H1 (cell line): ENCODE results near the gene NR2F2. TPM values are rescaled to one million over a fixed set of nuclear protein-coding genes. Genes with fewer than 3 reads are reported as not detected.

Source experiments
- CTCF ChIA-PET: fragments of 300-600 bp; sonication (Branson Sonifier 250); formaldehyde crosslinking; loops from one replicate; lab custom pipeline; 2021; ENCODE audit not compliant: partially characterized antibody; lab: Charles Lee
- POLR2A ChIA-PET: fragments of 300-600 bp; sonication (Branson Sonifier 250); formaldehyde crosslinking; loops from one replicate; lab custom pipeline; 2021; ENCODE audit warnings: inconsistent platforms; ENCODE audit not compliant: partially characterized antibody; lab: Charles Lee
- DNase-seq, 2 experiments: peaks; one replicate each; pipeline versions ENCODE4 v3.0.0 to v3.0.0-alpha.2; 2010 to 2022; ENCODE audit warnings: low spot score in 2 of 2, low read depth in 1 of 2, mixed read lengths in 1 of 2
- FAIRE-seq: peaks from 2 replicates; lab custom pipeline; 2011; peaks lifted over from hg19 to GRCh38; lab: Jason Lieb, UNC
- H2AFZ ChIP-seq: 2 replicates; pipeline ENCODE4 v1.8.1; 2012; ENCODE audit warnings: low read length, inconsistent platforms
- H2AK5ac ChIP-seq: 2 replicates; pipeline ENCODE4 v1.6.1; 2013; ENCODE audit warnings: low read depth, low read length
- H2BK120ac ChIP-seq: replicated peaks from 2 replicates; pipeline ENCODE3; 2013; ENCODE audit warnings: low read depth, low read length, inconsistent platforms
- H2BK12ac ChIP-seq: 2 replicates; pipeline ENCODE4 v1.6.1; 2013; ENCODE audit warnings: low read depth, low read length
- H2BK15ac ChIP-seq: 2 replicates; pipeline ENCODE4 v1.6.1; 2013; ENCODE audit warnings: low read length
- H2BK20ac ChIP-seq: 2 replicates; pipeline ENCODE4 v1.6.1; 2013; ENCODE audit warnings: low read length
- H2BK5ac ChIP-seq: 2 replicates; pipeline ENCODE4 v1.6.1; 2013; ENCODE audit warnings: low read depth, low read length
- H3K14ac ChIP-seq: 2 replicates; pipeline ENCODE4 v1.6.1; 2013; ENCODE audit warnings: inconsistent platforms; ENCODE audit not compliant: insufficient read length
- H3K18ac ChIP-seq: 2 replicates; pipeline ENCODE4 v1.6.1; 2013; ENCODE audit warnings: low read length; ENCODE audit errors: extremely low read depth
- H3K23ac ChIP-seq: 2 replicates; pipeline ENCODE4 v1.6.1; 2013; ENCODE audit warnings: inconsistent platforms; ENCODE audit not compliant: insufficient read length
- H3K23me2 ChIP-seq: 2 replicates; pipeline ENCODE4 v1.6.1; 2013; ENCODE audit warnings: low read depth, low read length
- H3K27ac ChIP-seq: 2 replicates; pipeline ENCODE4 v1.6.1; 2011; ENCODE audit warnings: low read depth, low read length, inconsistent platforms
- H3K27me3 ChIP-seq, 4 experiments: replicated peaks in 1 of 4; 1 replicate in 1 of 4; 2 replicates in 3 of 4; pipeline versions ENCODE4 v1.6.1 to v1.8.1; 2011 to 2013; ENCODE audit warnings: low read length in 3 of 4, mild to moderate bottlenecking in 3 of 4, inconsistent platforms in 2 of 4, mixed read lengths in 2 of 4, moderate library complexity in 1 of 4; ENCODE audit not compliant: control insufficient read depth in 3 of 4, insufficient read depth in 3 of 4; ENCODE audit errors: extremely low read depth in 1 of 4
- H3K36me3 ChIP-seq, 4 experiments: 2 replicates each; pipeline versions ENCODE4 v1.6.1 to v1.8.1; 2011 to 2013; ENCODE audit warnings: mild to moderate bottlenecking in 4 of 4, low read length in 3 of 4, moderate library complexity in 2 of 4, control low read depth in 1 of 4, inconsistent platforms in 1 of 4; ENCODE audit not compliant: insufficient read depth in 4 of 4, control insufficient read depth in 2 of 4
- H3K4ac ChIP-seq: replicated peaks from 2 replicates; pipeline ENCODE3; 2013; ENCODE audit warnings: low read length, low read depth, mixed read lengths, inconsistent platforms; ENCODE audit not compliant: insufficient read length
- H3K4me1 ChIP-seq, 4 experiments: replicated peaks in 1 of 4; 1 replicate in 1 of 4; 2 replicates in 3 of 4; pipeline versions ENCODE4 v1.6.1 to v1.8.1; 2011 to 2013; ENCODE audit warnings: low read length in 3 of 4, inconsistent platforms in 2 of 4, mixed read lengths in 1 of 4; ENCODE audit not compliant: insufficient read depth in 4 of 4, control insufficient read depth in 3 of 4
- H3K4me2 ChIP-seq, 2 experiments: 2 replicates each; pipeline versions ENCODE4 v1.6.1 to v1.8.1; 2011 to 2013; ENCODE audit warnings: low read depth in 2 of 2, low read length in 2 of 2, control low read depth in 1 of 2, inconsistent platforms in 1 of 2, mild to moderate bottlenecking in 1 of 2; ENCODE audit not compliant: insufficient read depth in 1 of 2
- H3K4me3 ChIP-seq, 4 experiments: fragments of 200-600, 300-600 bp in 1 of 4; sonication (generic), shearing (Covaris generic), sonication (Bioruptor Twin) in 1 of 4; 2 replicates each; pipeline versions ENCODE4 v1.5.1 to v1.8.1; 2011 to 2016; ENCODE audit warnings: low read length in 4 of 4, low read depth in 3 of 4, control low read depth in 2 of 4, inconsistent platforms in 2 of 4, mild to moderate bottlenecking in 2 of 4, mixed read lengths in 1 of 4, moderate library complexity in 1 of 4; ENCODE audit not compliant: insufficient read depth in 2 of 4; ENCODE audit errors: extremely low read depth in 1 of 4
- H3K56ac ChIP-seq: replicated peaks from 2 replicates; pipeline ENCODE3; 2013; ENCODE audit warnings: low read depth, mild to moderate bottlenecking, mixed read lengths, low read length, inconsistent platforms; ENCODE audit not compliant: insufficient read length
- H3K79me1 ChIP-seq: 2 replicates; pipeline ENCODE4 v1.6.1; 2013; ENCODE audit warnings: low read depth, low read length, control low read depth
- H3K79me2 ChIP-seq, 2 experiments: 2 replicates each; pipeline versions ENCODE4 v1.6.1 to v1.8.1; 2012 to 2013; ENCODE audit warnings: low read length in 2 of 2, mild to moderate bottlenecking in 2 of 2, inconsistent platforms in 1 of 2; ENCODE audit not compliant: insufficient read depth in 2 of 2, control insufficient read depth in 1 of 2
- H3K9ac ChIP-seq, 4 experiments: replicated peaks in 1 of 4; 1 replicate in 1 of 4; 2 replicates in 3 of 4; pipeline versions ENCODE4 v1.6.1 to v1.8.1; 2011 to 2013; ENCODE audit warnings: low read depth in 3 of 4, low read length in 3 of 4, control low read depth in 2 of 4, mild to moderate bottlenecking in 2 of 4, moderate library complexity in 2 of 4, inconsistent platforms in 1 of 4; ENCODE audit errors: extremely low read depth in 1 of 4
- H3K9me3 ChIP-seq, 2 experiments: 2 replicates each; pipeline versions ENCODE4 v1.6.1 to v1.8.1; 2012 to 2013; ENCODE audit warnings: mild to moderate bottlenecking in 2 of 2, moderate library complexity in 2 of 2, control low read depth in 1 of 2, inconsistent platforms in 1 of 2, low read depth in 1 of 2, low read length in 1 of 2, mixed read lengths in 1 of 2; ENCODE audit not compliant: insufficient read depth in 2 of 2
- H4K20me1 ChIP-seq, 2 experiments: replicated peaks in 1 of 2; 2 replicates each; pipeline versions ENCODE3 to v1.8.1; 2011 to 2013; ENCODE audit warnings: inconsistent platforms in 2 of 2, low read length in 2 of 2, mild to moderate bottlenecking in 1 of 2; ENCODE audit not compliant: insufficient read depth in 2 of 2, control insufficient read depth in 1 of 2
- H4K5ac ChIP-seq: 2 replicates; pipeline ENCODE4 v1.6.1; 2013; ENCODE audit warnings: low read length, low read depth, mixed read lengths, inconsistent platforms; ENCODE audit not compliant: insufficient read length
- H4K8ac ChIP-seq: 2 replicates; pipeline ENCODE4 v1.8.0; 2013; ENCODE audit warnings: mild to moderate bottlenecking, moderate library complexity, low read length, inconsistent platforms; ENCODE audit not compliant: insufficient read depth; ENCODE audit errors: extremely low read depth
- H4K91ac ChIP-seq: replicated peaks from 2 replicates; pipeline ENCODE3; 2013; ENCODE audit warnings: low read length, mixed read lengths, inconsistent platforms; ENCODE audit not compliant: insufficient read length
- BACH1 ChIP-seq: IDR thresholded peaks from 2 replicates; pipeline ENCODE4 v1.6.1; 2012; ENCODE audit warnings: low read length, improper control_type of control experiment
- CBX8 ChIP-seq: fragments of 300-800, 300-1000 bp; sonication (generic); IDR thresholded peaks from 2 replicates; pipeline ENCODE4 v1.7.1; 2016; ENCODE audit warnings: low read depth, low read length, borderline replicate concordance
- CTBP2 ChIP-seq: IDR thresholded peaks from 2 replicates; pipeline ENCODE4 v1.7.0; 2011; ENCODE audit warnings: borderline replicate concordance, mild to moderate bottlenecking, moderate library complexity, mixed read lengths, low read length; ENCODE audit not compliant: insufficient read depth, insufficient read length
- EGR1 ChIP-seq: IDR thresholded peaks from 2 replicates; pipeline ENCODE4 v1.6.1; 2011; ENCODE audit warnings: low read depth, low read length, borderline replicate concordance
- EP300 ChIP-seq, 2 experiments: IDR thresholded peaks; 1 replicate in 1 of 2; 2 replicates in 1 of 2; pipeline ENCODE4 v1.6.1; 2011 to 2012; ENCODE audit warnings: low read depth in 2 of 2, low read length in 2 of 2, mild to moderate bottlenecking in 2 of 2, borderline replicate concordance in 1 of 2, inconsistent platforms in 1 of 2, moderate library complexity in 1 of 2
- FOSL1 ChIP-seq: IDR thresholded peaks from 2 replicates; pipeline ENCODE4 v1.6.1; 2011; ENCODE audit warnings: mild to moderate bottlenecking, low read depth, low read length, moderate library complexity; ENCODE audit not compliant: insufficient read depth
- POLR2A ChIP-seq, 2 experiments: IDR thresholded peaks; 1 replicate in 1 of 2; 2 replicates in 1 of 2; pipeline ENCODE4 v1.6.1; 2011; ENCODE audit warnings: low read depth in 2 of 2, low read length in 2 of 2, mild to moderate bottlenecking in 2 of 2; ENCODE audit errors: control extremely low read depth in 1 of 2
- RFX5 ChIP-seq: IDR thresholded peaks from 2 replicates; pipeline ENCODE4 v1.6.1; 2011; ENCODE audit warnings: low read depth, low read length, improper control_type of control experiment, borderline replicate concordance
- TBP ChIP-seq: IDR thresholded peaks from 2 replicates; pipeline ENCODE4 v1.6.1; 2011; ENCODE audit warnings: low read depth, low read length, improper control_type of control experiment
- WGBS, 2 experiments: shearing (Covaris generic) in 1 of 2; methylation state at CpG; one replicate each; pipeline versions ENCODE4 v1.1.6 to v1.1.7; 2013 to 2015; ENCODE audit warnings: low lambda C conversion rate in 2 of 2, mixed read lengths in 2 of 2, inconsistent platforms in 1 of 2, low coverage in 1 of 2, missing lambda C conversion rate in 1 of 2; ENCODE audit not compliant: insufficient replicate concordance in 2 of 2, insufficient coverage in 1 of 2, insufficient read length in 1 of 2; ENCODE audit errors: extremely low coverage in 1 of 2, missing lambda C conversion rate in 1 of 2; 5-methylcytosine and 5-hydroxymethylcytosine counted together
- long read RNA-seq, 2 experiments: library from RNA in 1 of 2; library from capped mRNA in 1 of 2; stranded (forward); transcript quantifications; one replicate each; pipeline ENCODE4 v2.0.0, GENCODE V29; 2021; ENCODE audit warnings: inconsistent platforms in 1 of 2
- polyA minus RNA-seq, 3 experiments: library from RNA; depleted of rRNA, polyadenylated mRNA; stranded (reverse); fragments of >200 nt; gene quantifications; 1 replicate in 2 of 3; 2 replicates in 1 of 3; pipeline ENCODE4 v1.2.3, GENCODE V29; 2011
- polyA plus RNA-seq, 7 experiments: library from polyadenylated mRNA; depleted of rRNA in 3 of 7; stranded (reverse) in 5 of 7; unstranded in 2 of 7; fragments of >200 nt in 5 of 7; fragments of 200-250 nt in 2 of 7; gene quantifications; 1 replicate in 5 of 7; 2 replicates in 1 of 7; 4 replicates in 1 of 7; pipeline versions ENCODE4 v1.2.1 to v1.2.3, GENCODE V29; 2011 to 2013; ENCODE audit warnings: missing spikeins in 2 of 7, mixed read lengths in 2 of 7
- total RNA-seq: library from RNA; stranded (reverse); fragmentation: NEBNext Ultra II Directional; extraction: Animal tissue kit (Norgen Biotek cat#: 25700); gene quantifications from 2 replicates; pipeline ENCODE4 v1.2.1, GENCODE V29; 2021

Gene NR2F2
- not detected in 2 replicates for total RNA-seq
- 0.03 and 0.14 TPM in 2 replicates for polyA plus RNA-seq (2011; rRNA removed)
- 0.05 TPM for polyA plus RNA-seq (2011; cell fraction: cytosol; rRNA removed)
- 0.07 TPM for polyA plus RNA-seq (2011; cell fraction: nucleus; rRNA removed)
- 0.21 to 0.88 TPM (median 0.46 TPM) in 4 replicates for polyA plus RNA-seq (2012, experiment 1 of 2)
- 0.10 TPM for polyA plus RNA-seq (2012, experiment 2 of 2)
- 0.04 TPM for polyA plus RNA-seq (2013, experiment 1 of 2)
- polyA plus RNA-seq (2013, experiment 2 of 2) = 0.04 TPM
- 0.03 TPM in 1 of 2 replicates, not detected in the other for polyA minus RNA-seq (2011; rRNA and poly(A)+ RNA removed)
- polyA minus RNA-seq (2011; cell fraction: cytosol; rRNA and poly(A)+ RNA removed) = 0.29 TPM
- not detected for polyA minus RNA-seq (2011; cell fraction: nucleus; rRNA and poly(A)+ RNA removed)
- long read RNA-seq, experiment 1 = 0 reads
- long read RNA-seq, experiment 2 = 0 reads

DNA sequence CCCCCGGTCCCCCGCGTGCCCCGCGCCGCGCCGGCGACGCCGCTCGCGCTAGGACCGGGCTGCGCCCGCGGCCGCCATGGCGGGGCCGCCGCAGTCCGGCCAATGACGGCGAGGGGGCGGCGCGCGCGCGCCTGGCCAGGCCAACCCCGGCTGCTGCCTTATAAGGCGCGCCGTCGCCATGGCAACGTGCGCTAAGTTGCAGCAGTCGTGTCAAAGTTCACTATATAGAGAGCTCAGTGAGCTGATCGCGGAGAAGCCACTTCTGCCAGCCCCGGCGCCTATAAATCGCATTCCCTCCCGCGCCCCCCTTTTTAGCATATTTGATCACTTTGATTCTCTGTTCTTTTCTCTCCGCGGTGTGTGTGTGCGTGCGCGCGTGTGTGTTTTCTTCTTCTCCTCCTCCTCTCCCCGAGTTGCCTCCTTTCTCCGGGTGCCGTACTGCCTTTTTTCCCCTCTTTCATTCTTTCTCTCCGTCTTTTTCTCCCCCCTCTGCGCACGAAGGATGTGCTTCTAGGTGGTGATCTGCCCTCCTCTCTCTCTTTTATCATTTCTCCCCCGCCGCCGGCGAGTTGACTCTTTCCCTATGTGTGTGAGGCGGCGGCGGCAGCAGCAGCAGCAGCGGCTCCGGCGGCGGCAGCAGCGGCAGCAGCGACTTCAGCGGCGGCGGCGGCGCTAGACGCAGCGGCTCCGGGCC is at the start of gene NR2F2:
NR2F2 (plus strand) TSS at position 251 of the 694 bp plus-strand sequence. CDS start 1,406 bp downstream, outside the sequence.
- H4K20me1 ChIP-seq = peaks cover 0 to 20% of the 10 kb centered on the region in 2 experiments
- H4K8ac ChIP-seq = no peak within 1 kb of the TSS; the same call in 1 of the 2 replicates
- no peak within 1 kb of the TSS for H3K4ac ChIP-seq
- peaks cover 0 to 3% (median 0%) of the 10 kb centered on the region in 4 experiments; a peak in 1 of 8 replicates for H3K36me3 ChIP-seq
- no peak within 1 kb of the TSS; the same call in 1 of the 2 replicates for H2BK15ac ChIP-seq
- H3K4me3 ChIP-seq = peak within 1 kb of the TSS; percentile 42 to 64 (median 48)
- FAIRE-seq = no peak
- H4K5ac ChIP-seq = no peak within 1 kb of the TSS
- H3K23me2 ChIP-seq = peaks cover 4% of the 10 kb centered on the region; the same call in 1 of the 2 replicates
- no peaks in the 10 kb centered on the region for H3K79me1 ChIP-seq
- peak within 1 kb of the TSS; percentile 27; the same call in 1 of the 2 replicates for H3K18ac ChIP-seq
- no peak within 1 kb of the TSS for H3K14ac ChIP-seq
- peaks cover 75 to 94% (median 87%) of the 10 kb centered on the region in 4 experiments for H3K27me3 ChIP-seq
- H3K9me3 ChIP-seq = no peaks in the 10 kb centered on the region; a peak in 1 of 4 replicates
- no peak within 1 kb of the TSS for H2BK20ac ChIP-seq
- H3K79me2 ChIP-seq = no peaks in the 10 kb centered on the region
- DNase-seq = peak; percentile 85 to 88
- no peak within 1 kb of the TSS for H2BK120ac ChIP-seq
- no peak within 1 kb of the TSS for H2AK5ac ChIP-seq
- H3K56ac ChIP-seq = no peak within 1 kb of the TSS
- peak within 1 kb of the TSS in 1 of 4 experiments; percentile 53; a peak in 1 of 7 replicates for H3K9ac ChIP-seq
- POLR2A ChIA-PET = interaction anchor here (0.6 to 1.6 kb wide), 3 partner anchors 9 to 13 kb away, joined by 3 to 6 read pairs (median 4); no protein-coding TSS in a partner anchor
- H2BK12ac ChIP-seq = peak within 1 kb of the TSS; percentile 52; the same call in 1 of the 2 replicates
- no peak within 1 kb of the TSS for H3K23ac ChIP-seq
- WGBS, 2 experiments = 3% methylated on average over 29 of the region's 78 CpGs; no CpG with 5 or more reads in 1 of the 2 experiments
- no peak within 1 kb of the TSS for H3K27ac ChIP-seq
- peak within 1 kb of the TSS; percentile 72 to 77 for H3K4me2 ChIP-seq
- CTCF ChIA-PET = interaction anchor here (0.6 to 4.4 kb wide), 2 partner anchors 11 to 24 kb away, joined by 3 to 59 read pairs; no protein-coding TSS in a partner anchor
- peaks cover 14 to 38% (median 26%) of the 10 kb centered on the region in 4 experiments for H3K4me1 ChIP-seq
- no peak within 1 kb of the TSS; the same call in 1 of the 2 replicates for H2BK5ac ChIP-seq
- H2AFZ ChIP-seq = no peak within 1 kb of the TSS; the same call in 1 of the 2 replicates
- H4K91ac ChIP-seq = no peak within 1 kb of the TSS
- TF ChIP-seq RFX5 (no peak), CBX8 (0 out of 2 replicates have a peak, but pooled peaks have one; percentile 32), FOSL1 (peak; percentile 88), EP300 (IDR thresholded peaks at IDR 0.05; ENCODE audit: borderline replicate concordance in 1 of 2, low read depth in 2 of 2, low read length in 2 of 2) (no peak), BACH1 (no peak), EGR1 (no peak), POLR2A (IDR thresholded peaks at IDR 0.05; ENCODE audit: control extremely low read depth in 1 of 2, low read depth in 2 of 2, low read length in 2 of 2) (no peak), TBP (no peak), CTBP2 (no peak)
